Tibial nerve (tissue), 4 donors: ENCODE measurements around the gene ZNHIT2.

Source experiments
- CTCF ChIP-seq, 5 experiments: fragments of 200-600 bp in 3 of 5; fragments of 450-650 bp in 2 of 5; sonication (generic) in 3 of 5; IDR thresholded peaks; one replicate each; pipeline ENCODE4 v1.5.1; 2016 to 2019; ENCODE audit warnings: antibody characterized with exemption in 5 of 5, mild to moderate bottlenecking in 3 of 5, moderate library complexity in 2 of 5
- EP300 ChIP-seq, 2 donors: sonication (generic); formaldehyde crosslinking; IDR thresholded peaks; one replicate each; pipeline ENCODE4 v1.6.1; 2017; ENCODE audit warnings: antibody characterized with exemption in 2 of 2, mild to moderate bottlenecking in 1 of 2

- TF ChIP-seq EP300 (IDR thresholded peaks at IDR 0.05) = no peak
- TF ChIP-seq CTCF (IDR thresholded peaks at IDR 0.05) = no peak
Observed at GRCh38 chr11:65150509-65151299, 33.2 kb upstream of the ZNHIT2 start.
